ENCODE data around the gene HNRNPC. TPM values are rescaled to one million over a fixed set of nuclear protein-coding genes. Genes with fewer than 3 reads are reported as not detected.

HNRNPC gene
- total RNA-seq, 5 donors from 2014 or later (not counting 1 experiment from before 2014, with no cell fraction given), result 417 to 530 (median 441) TPM

DNA sequence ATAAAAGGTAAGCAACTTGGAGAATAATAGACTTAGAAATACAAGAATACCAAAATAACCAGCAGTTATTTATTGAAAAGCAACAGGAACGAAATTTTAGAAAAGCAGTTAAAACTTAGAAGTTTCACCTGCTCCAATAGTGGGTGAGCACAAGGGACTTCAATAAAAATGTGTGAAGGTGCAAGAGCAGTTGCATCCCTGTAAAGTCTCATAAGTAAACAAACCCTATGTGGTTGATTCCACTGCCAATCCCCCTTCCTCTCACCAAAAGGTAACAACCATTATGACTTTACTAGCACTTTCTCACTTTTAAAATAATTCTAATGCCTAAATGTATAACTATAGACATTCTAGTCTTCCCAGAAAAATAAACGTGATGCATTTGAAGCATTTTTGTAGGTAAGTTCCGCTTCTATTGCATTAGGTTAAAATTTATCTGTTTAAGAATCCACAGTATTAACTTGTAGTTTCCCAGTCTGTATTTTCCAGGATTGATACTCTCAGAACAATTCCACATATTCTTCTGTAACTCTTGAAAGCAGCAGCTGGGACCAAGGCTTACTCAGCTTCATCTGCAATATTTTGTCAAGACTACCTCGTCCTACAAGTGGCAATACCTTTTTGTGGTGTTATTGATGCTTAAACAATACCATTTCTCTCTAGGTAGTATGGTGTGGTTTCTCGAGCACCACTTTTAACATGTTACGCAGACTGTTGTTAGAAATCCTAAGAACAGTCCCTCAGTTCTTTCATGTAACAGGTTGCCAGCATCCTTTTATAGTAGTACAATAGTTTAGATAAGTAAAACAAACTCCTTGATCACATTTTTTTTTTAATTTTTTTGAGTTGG lies 32.1 kb downstream of the HNRNPC start:
- DNase-seq, result no peak
- Histone ChIP-seq H3K36me3 (ENCODE audit: control insufficient read depth in 2 of 2, extremely low read depth in 1 of 2, insufficient read depth in 1 of 2, low read length in 1 of 2) (peaks cover 0 to 51% of the 10 kb centered on the region in 2 donors), H3K4me1 (ENCODE audit: control insufficient read depth in 1 of 2, extremely low read depth in 1 of 2, insufficient read depth in 2 of 2, low read length in 2 of 2) (peaks cover 34 to 35% of the 10 kb centered on the region in 2 experiments), H3K27me3 (replicated peaks in 1 of 2; ENCODE audit: control insufficient read depth in 2 of 2, extremely low read depth in 1 of 2, insufficient read depth in 2 of 2, low read length in 1 of 2) (no peaks in the 10 kb centered on the region), H3K4me3 (ENCODE audit: control insufficient read depth in 1 of 2, extremely low read depth in 1 of 2, low read length in 1 of 2) (no peak overlapping the region), H3K9me3 (no peaks in the 10 kb centered on the region), H3K27ac (ENCODE audit: low read length) (peak overlapping the region; percentile 26)
- no CpG with 5 or more reads among the region's 6 CpGs for WGBS (ENCODE audit: insufficient coverage)
- peak overlapping the region; percentile 66 to 74 for H3K27ac Mint-ChIP-seq
- POLR2A ChIA-PET, result interaction anchor here in 1 of 2 donors (0.6 kb wide), 1 partner anchor 113 kb away, joined by 3 read pairs; no protein-coding TSS in a partner anchor
- CTCF ChIA-PET, result interaction anchor here in 1 of 2 donors (1.0 kb wide), 1 partner anchor 17 kb away, joined by 3 read pairs; no protein-coding TSS in a partner anchor
- H3K36me3 Mint-ChIP-seq, result peaks cover 19% of the 10 kb centered on the region
- peak in 3 of 4 experiments; percentile 13 to 56 (median 46) for ATAC-seq (replicated peaks in 1 of 4)
- peak overlapping the region in 2 of 3 donors; percentile 21 to 34 for H3K4me3 Mint-ChIP-seq
- H3K27me3 Mint-ChIP-seq, result no peaks in the 10 kb centered on the region
- no peaks in the 10 kb centered on the region for H3K9me3 Mint-ChIP-seq
- H3K4me1 Mint-ChIP-seq, result peaks cover 75 to 92% (median 89%) of the 10 kb centered on the region in 3 donors

DNA sequence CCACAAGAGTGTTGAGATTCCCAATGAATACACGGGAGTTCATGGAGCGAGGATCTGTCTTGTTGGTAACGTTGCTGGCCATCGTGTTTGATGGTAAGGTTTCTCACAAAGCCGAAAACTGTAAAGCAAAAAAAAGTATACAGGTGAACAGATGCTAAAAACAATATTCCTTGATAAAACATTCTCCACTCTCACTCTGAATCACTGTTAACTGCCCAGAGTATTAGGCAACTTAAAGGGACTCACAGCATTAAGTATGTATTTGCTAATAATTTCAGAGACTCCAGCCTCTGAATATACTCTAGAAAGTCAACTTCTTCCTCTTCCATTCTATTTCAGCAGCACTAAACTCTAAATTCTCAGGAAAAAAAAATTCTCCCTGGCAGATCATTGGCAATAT lies 35.1 kb downstream of the HNRNPC start:
- Mint-ChIP-seq H3K27me3 (no peaks in the 10 kb centered on the region), H3K4me3 (peak overlapping the region in 2 of 3 donors; percentile 19 to 25), H3K36me3 (peaks cover 48% of the 10 kb centered on the region), H3K9me3 (no peaks in the 10 kb centered on the region), H3K27ac (peak overlapping the region; percentile 56 to 76), H3K4me1 (peaks cover 89 to 98% (median 97%) of the 10 kb centered on the region in 3 donors)
- Histone ChIP-seq H3K4me3 (ENCODE audit: control insufficient read depth in 1 of 2, extremely low read depth in 1 of 2, low read length in 1 of 2) (no peak overlapping the region), H3K4me1 (ENCODE audit: control insufficient read depth in 1 of 2, extremely low read depth in 1 of 2, insufficient read depth in 2 of 2, low read length in 2 of 2) (peaks cover 37 to 56% of the 10 kb centered on the region in 2 experiments), H3K27ac (ENCODE audit: low read length) (no peak overlapping the region), H3K27me3 (replicated peaks in 1 of 2; ENCODE audit: control insufficient read depth in 2 of 2, extremely low read depth in 1 of 2, insufficient read depth in 2 of 2, low read length in 1 of 2) (no peaks in the 10 kb centered on the region), H3K9me3 (no peaks in the 10 kb centered on the region), H3K36me3 (ENCODE audit: control insufficient read depth in 2 of 2, extremely low read depth in 1 of 2, insufficient read depth in 1 of 2, low read length in 1 of 2) (peaks cover 0 to 63% of the 10 kb centered on the region in 2 donors)
- WGBS (ENCODE audit: insufficient coverage), result no CpG with 5 or more reads among the region's 5 CpGs
- POLR2A ChIA-PET, result interaction anchor here in 1 of 2 donors (1.7 kb wide), 1 partner anchor 31 kb away, joined by 7 read pairs; no protein-coding TSS in a partner anchor
- no peak for DNase-seq
- ATAC-seq (replicated peaks in 1 of 4), result no peak
- CTCF ChIA-PET, result interaction anchor here in 1 of 2 donors (0.6 to 1.6 kb wide), 3 partner anchors 13 to 154 kb away, joined by 3 to 5 read pairs (median 3); no protein-coding TSS in a partner anchor

DNA sequence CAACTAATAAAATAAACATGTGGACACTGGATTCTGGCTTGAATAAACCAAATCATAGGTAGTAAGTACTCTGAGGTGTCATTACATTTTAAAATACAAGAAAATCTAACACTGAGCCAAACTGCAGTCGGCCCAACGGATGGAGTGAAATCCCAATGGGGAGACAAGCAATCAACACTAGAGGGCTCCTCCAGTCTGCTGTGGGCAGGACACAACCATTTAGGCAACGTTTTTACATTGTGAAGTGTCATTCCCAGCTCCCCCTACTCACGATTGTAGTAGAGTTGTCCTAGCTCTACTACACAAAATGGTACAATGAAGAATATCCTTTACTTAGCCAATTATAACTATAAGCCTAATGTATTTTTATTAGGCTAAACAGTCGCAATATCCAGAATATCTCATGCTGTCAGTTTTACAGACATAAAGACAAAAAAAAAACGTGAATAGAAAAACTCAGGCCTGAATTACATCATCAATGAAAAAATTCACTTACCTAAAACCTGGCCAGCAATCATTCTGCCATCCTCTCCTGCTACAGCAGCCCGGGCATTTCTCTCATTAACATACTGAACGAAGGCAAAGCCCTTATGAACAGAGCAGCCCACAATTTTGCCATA lies 35.7 kb downstream of the HNRNPC start:
- Histone ChIP-seq H3K4me3 (ENCODE audit: control insufficient read depth in 1 of 2, extremely low read depth in 1 of 2, low read length in 1 of 2) (no peak overlapping the region), H3K4me1 (ENCODE audit: control insufficient read depth in 1 of 2, extremely low read depth in 1 of 2, insufficient read depth in 2 of 2, low read length in 2 of 2) (peaks cover 42 to 55% of the 10 kb centered on the region in 2 experiments), H3K9me3 (no peaks in the 10 kb centered on the region), H3K27me3 (replicated peaks in 1 of 2; ENCODE audit: control insufficient read depth in 2 of 2, extremely low read depth in 1 of 2, insufficient read depth in 2 of 2, low read length in 1 of 2) (no peaks in the 10 kb centered on the region), H3K36me3 (ENCODE audit: control insufficient read depth in 2 of 2, extremely low read depth in 1 of 2, insufficient read depth in 1 of 2, low read length in 1 of 2) (peaks cover 0 to 62% of the 10 kb centered on the region in 2 donors), H3K27ac (ENCODE audit: low read length) (peak overlapping the region; percentile 69)
- Mint-ChIP-seq H3K36me3 (peaks cover 48% of the 10 kb centered on the region), H3K4me1 (peaks cover 84 to 93% (median 92%) of the 10 kb centered on the region in 3 donors), H3K27me3 (no peaks in the 10 kb centered on the region), H3K4me3 (peak overlapping the region in 2 of 3 donors; percentile 19 to 31), H3K27ac (peak overlapping the region; percentile 56 to 76), H3K9me3 (no peaks in the 10 kb centered on the region)
- POLR2A ChIA-PET, result interaction anchor here in 1 of 2 donors (0.7 to 1.2 kb wide), 3 partner anchors 21 to 24 kb away, joined by 3 to 5 read pairs (median 4); no protein-coding TSS in a partner anchor
- CTCF ChIA-PET, result interaction anchor here in 1 of 2 donors (2.0 kb wide), 1 partner anchor 8 kb away, joined by 6 read pairs; no protein-coding TSS in a partner anchor
- ATAC-seq (replicated peaks in 1 of 4) (no peak), DNase-seq (peak in 1 of 35 experiments; percentile 53)
- 71% methylated on average over 3 of the region's 8 CpGs for WGBS (ENCODE audit: insufficient coverage)

- H3K4me1 ChIP-seq (ENCODE audit: control insufficient read depth in 1 of 2, extremely low read depth in 1 of 2, insufficient read depth in 2 of 2, low read length in 2 of 2), result peaks cover 42 to 47% of the 10 kb centered on the region in 2 experiments
- POLR2A ChIA-PET, result interaction anchor here (0.6 to 3.0 kb wide), 10 partner anchors 11 to 37 kb away, joined by 3 to 19 read pairs (median 6); no protein-coding TSS in a partner anchor
Measured at GRCh38 chr14:21231020-21231652, 38.1 kb downstream of the HNRNPC start.

GRCh38 chr14:21229821-21230220 lies 39.4 kb downstream of the HNRNPC start:
- Mint-ChIP-seq H3K9me3 (no peaks in the 10 kb centered on the region), H3K36me3 (peaks cover 65% of the 10 kb centered on the region), H3K4me3 (peak overlapping the region; percentile 57 to 75 (median 66)), H3K4me1 (peaks cover 69 to 84% (median 83%) of the 10 kb centered on the region in 3 donors), H3K27ac (peak overlapping the region; percentile 87 to 96), H3K27me3 (no peaks in the 10 kb centered on the region)
- H3K4me3 ChIP-seq (ENCODE audit: control insufficient read depth in 1 of 2, extremely low read depth in 1 of 2, low read length in 1 of 2), result no peak overlapping the region
- peak; percentile 87 to 97 (median 94) for ATAC-seq (replicated peaks in 1 of 4)
- H3K27ac ChIP-seq (ENCODE audit: low read length), result peak overlapping the region; percentile 69
- peaks cover 39 to 42% of the 10 kb centered on the region in 2 experiments for H3K4me1 ChIP-seq (ENCODE audit: control insufficient read depth in 1 of 2, extremely low read depth in 1 of 2, insufficient read depth in 2 of 2, low read length in 2 of 2)
- H3K36me3 ChIP-seq (ENCODE audit: control insufficient read depth in 2 of 2, extremely low read depth in 1 of 2, insufficient read depth in 1 of 2, low read length in 1 of 2), result peaks cover 0 to 85% of the 10 kb centered on the region in 2 donors
- ChIA-PET CTCF (interaction anchor here in 1 of 2 donors (0.7 to 1.5 kb wide), 3 partner anchors 10 to 40 kb away, joined by 4 to 6 read pairs (median 4); no protein-coding TSS in a partner anchor), POLR2A (interaction anchor here (0.6 to 3.0 kb wide), 6 partner anchors 12 to 38 kb away, joined by 3 to 19 read pairs (median 6); no protein-coding TSS in a partner anchor)
- no CpG with 5 or more reads among the region's 5 CpGs for whole genome bisulfite sequencing (ENCODE audit: insufficient coverage)
- peak in 3 of 35 experiments; percentile 10 to 77 (median 31) for DNase-seq
- no peaks in the 10 kb centered on the region for H3K9me3 ChIP-seq
- H3K27me3 ChIP-seq (replicated peaks in 1 of 2; ENCODE audit: control insufficient read depth in 2 of 2, extremely low read depth in 1 of 2, insufficient read depth in 2 of 2, low read length in 1 of 2), result no peaks in the 10 kb centered on the region

More at GRCh38 chr14:21231020-21231652, 38.1 kb downstream of the HNRNPC start:
- Mint-ChIP-seq H3K36me3 (peaks cover 66% of the 10 kb centered on the region), H3K4me1 (peaks cover 80 to 89% (median 88%) of the 10 kb centered on the region in 3 donors), H3K4me3 (peak overlapping the region; percentile 57 to 77 (median 66)), H3K9me3 (no peaks in the 10 kb centered on the region), H3K27ac (peak overlapping the region; percentile 90 to 96), H3K27me3 (no peaks in the 10 kb centered on the region)
- WGBS (ENCODE audit: insufficient coverage), result 32% methylated on average over 5 of the region's 14 CpGs
- peak overlapping the region; percentile 69 for H3K27ac ChIP-seq (ENCODE audit: low read length)
- H3K4me3 ChIP-seq (ENCODE audit: control insufficient read depth in 1 of 2, extremely low read depth in 1 of 2, low read length in 1 of 2), result no peak overlapping the region
- H3K9me3 ChIP-seq, result no peaks in the 10 kb centered on the region
- peaks cover 0 to 74% of the 10 kb centered on the region in 2 donors for H3K36me3 ChIP-seq (ENCODE audit: control insufficient read depth in 2 of 2, extremely low read depth in 1 of 2, insufficient read depth in 1 of 2, low read length in 1 of 2)
- H3K27me3 ChIP-seq (replicated peaks in 1 of 2; ENCODE audit: control insufficient read depth in 2 of 2, extremely low read depth in 1 of 2, insufficient read depth in 2 of 2, low read length in 1 of 2), result no peaks in the 10 kb centered on the region
- peak in 19 of 35 experiments; percentile 22 to 63 (median 30) for DNase-seq
- CTCF ChIA-PET, result interaction anchor here (0.6 to 1.6 kb wide), 4 partner anchors 9 to 20 kb away, joined by 3 to 6 read pairs (median 5); no protein-coding TSS in a partner anchor
- peak; percentile 26 to 39 (median 38) for ATAC-seq (replicated peaks in 1 of 4)

Measured in T-cell (primary cell).